WTC11 (cell line): Measurements from ENCODE around the gene LPGAT1.

Experiments
- CTCF ChIP-seq: fragments of 200-600 bp; IDR thresholded peaks from 2 replicates; pipeline ENCODE4 v1.8.0; 2022; ENCODE audit warnings: antibody characterized with exemption
- HMGXB4 ChIP-seq: sonication (generic); formaldehyde crosslinking; IDR thresholded peaks from 2 replicates; pipeline ENCODE4 v1.8.1; 2023; ENCODE audit warnings: mild to moderate bottlenecking, moderate library complexity, missing genetic modification reagents
- MAX ChIP-seq: sonication (generic); formaldehyde crosslinking; IDR thresholded peaks from 2 replicates; pipeline ENCODE4 v1.8.0; 2022; ENCODE audit warnings: mild to moderate bottlenecking, missing genetic modification reagents
- MXD4 ChIP-seq: fragments of 250-450 bp; sonication (Bioruptor Pico); IDR thresholded peaks from 2 replicates; pipeline ENCODE4 v1.8.0; 2021; ENCODE audit warnings: mild to moderate bottlenecking, moderate library complexity, borderline replicate concordance
- NFYB ChIP-seq: sonication (generic); formaldehyde crosslinking; conservative IDR thresholded peaks from 2 replicates; pipeline ENCODE4 v1.8.0; 2022; ENCODE audit warnings: low read depth, missing genetic modification reagents
- NR3C1 ChIP-seq: sonication (generic); formaldehyde crosslinking; conservative IDR thresholded peaks from 2 replicates; pipeline ENCODE4 v1.8.1; 2023; ENCODE audit warnings: low read depth, mild to moderate bottlenecking, missing genetic modification reagents
- SMAD3 ChIP-seq: sonication (generic); formaldehyde crosslinking; IDR thresholded peaks from 2 replicates; pipeline ENCODE4 v1.8.0; 2022; ENCODE audit warnings: missing genetic modification reagents, mild to moderate bottlenecking, borderline replicate concordance

GRCh38 chr1:211783897-211784296, 46.7 kb downstream of the LPGAT1 start:
- TF ChIP-seq CTCF (no peak), MAX (CRISPR knock-in tag) (no peak), HMGXB4 (CRISPR knock-in tag) (no peak), MXD4 (CRISPR knock-in tag) (no peak), SMAD3 (CRISPR knock-in tag) (no peak), NR3C1 (no peak), NFYB (CRISPR knock-in tag) (no peak)
